GM12878 (cell line): ENCODE data around the gene AFMID. TPM values are rescaled to one million over a fixed set of nuclear protein-coding genes. Genes with fewer than 3 reads are reported as not detected.

Source experiments
- CREM ChIP-seq: IDR thresholded peaks from 2 replicates; pipeline ENCODE4 v1.6.1; 2014; ENCODE audit warnings: antibody characterized with exemption, low read depth
- EP300 ChIP-seq, 2 experiments: fragments of 150-350 bp in 1 of 2; IDR thresholded peaks; 2 replicates each; pipeline ENCODE4 v1.6.1; 2011 to 2012; ENCODE audit warnings: low read depth in 2 of 2, low read length in 2 of 2, borderline replicate concordance in 1 of 2, improper control_type of control experiment in 1 of 2, inconsistent platforms in 1 of 2; ENCODE audit not compliant: control insufficient read depth in 1 of 2
- FOXM1 ChIP-seq: IDR thresholded peaks from 2 replicates; pipeline ENCODE4 v1.6.1; 2012; ENCODE audit warnings: low read depth, mild to moderate bottlenecking, inconsistent platforms, low read length, moderate library complexity
- JUNB ChIP-seq: IDR thresholded peaks from 2 replicates; pipeline ENCODE4 v1.6.1; 2016; ENCODE audit warnings: antibody characterized with exemption, mild to moderate bottlenecking
- NBN ChIP-seq: fragments of 450-650 bp; IDR thresholded peaks from 2 replicates; pipeline ENCODE4 v1.6.1; 2016
- NR2F1 ChIP-seq: fragments of 450-650 bp; conservative IDR thresholded peaks from 2 replicates; pipeline ENCODE4 v1.6.1; 2017; ENCODE audit warnings: mild to moderate bottlenecking
- PAX5 ChIP-seq: IDR thresholded peaks from 2 replicates; pipeline ENCODE4 v1.6.1; 2011; ENCODE audit warnings: low read depth, low read length, borderline replicate concordance
- SPI1 ChIP-seq: IDR thresholded peaks from 2 replicates; pipeline ENCODE4 v1.6.1; 2011; ENCODE audit warnings: low read depth, mild to moderate bottlenecking, low read length, moderate library complexity, borderline replicate concordance; ENCODE audit not compliant: insufficient read depth
- TCF12 ChIP-seq: IDR thresholded peaks from 2 replicates; pipeline ENCODE4 v1.6.1; 2011; ENCODE audit warnings: low read depth, mild to moderate bottlenecking, low read length
- WRNIP1 ChIP-seq: IDR thresholded peaks from 2 replicates; pipeline ENCODE4 v1.6.1; 2011; ENCODE audit warnings: low read depth, low read length, improper control_type of control experiment, borderline replicate concordance
- polyA plus RNA-seq, 11 experiments: library from polyadenylated mRNA; depleted of rRNA in 4 of 11; unstranded in 6 of 11; stranded (reverse) in 5 of 11; fragments of >200 nt; fragmentation: Nextera tagmentation in 4 of 11; fragmentation: Illumina TruSeq in 1 of 11; extraction: Ambion mirVana in 4 of 11; extraction: Trizol in 1 of 11; gene quantifications; 1 replicate in 1 of 11; 2 replicates in 10 of 11; pipeline versions ENCODE4 v1.2.1 to v1.2.3, GENCODE V29; 2011 to 2016; ENCODE audit warnings: inconsistent platforms in 2 of 11, missing spikeins in 2 of 11, low read depth in 1 of 11
- total RNA-seq, 4 experiments: library from RNA; depleted of rRNA in 3 of 4; stranded (reverse); fragments of >200 nt in 3 of 4; fragmentation: Illumina TruSeq in 1 of 4; extraction: Trizol in 1 of 4; gene quantifications; 2 replicates each; pipeline versions ENCODE4 v1.2.1 to v1.2.3, GENCODE V29; 2013 to 2021
- TF ChIP-seq, protein P1 (sequence below): fragments of 450-650 bp; formaldehyde crosslinking; IDR thresholded peaks from 2 replicates; pipeline ENCODE4 v1.4.0; 2020; ENCODE audit warnings: mild to moderate bottlenecking, moderate library complexity
- TF ChIP-seq, protein P2 (sequence below): IDR thresholded peaks from 2 replicates; pipeline ENCODE4 v1.6.1; 2011; ENCODE audit warnings: low read depth, low read length, improper control_type of control experiment, borderline replicate concordance
- TF ChIP-seq, protein P3 (sequence below): IDR thresholded peaks from 2 replicates; pipeline ENCODE4 v1.6.1; 2012; ENCODE audit warnings: low read depth, low read length, improper control_type of control experiment
- TF ChIP-seq, protein P4 (sequence below): fragments of 450-650 bp; IDR thresholded peaks from 2 replicates; pipeline ENCODE4 v1.6.1; 2018; ENCODE audit warnings: borderline replicate concordance, mild to moderate bottlenecking; ENCODE audit not compliant: partially characterized antibody
- TF ChIP-seq, protein P5 (sequence below): fragments of 450-650 bp; IDR thresholded peaks from 2 replicates; pipeline ENCODE4 v1.6.1; 2017; ENCODE audit warnings: mild to moderate bottlenecking
- TF ChIP-seq, protein P6 (sequence below): fragments of 450-650 bp; formaldehyde crosslinking; IDR thresholded peaks from 2 replicates; pipeline ENCODE4 v1.5.0; 2022; ENCODE audit warnings: mild to moderate bottlenecking, missing genetic modification characterization

AFMID gene
- total and polyA plus RNA-seq, 10 of the 15 experiments (the other 5 are each of a cell fraction or from before 2014, with no cell fraction given): 36.1 to 98.8 (median 51.6) TPM

DNA sequence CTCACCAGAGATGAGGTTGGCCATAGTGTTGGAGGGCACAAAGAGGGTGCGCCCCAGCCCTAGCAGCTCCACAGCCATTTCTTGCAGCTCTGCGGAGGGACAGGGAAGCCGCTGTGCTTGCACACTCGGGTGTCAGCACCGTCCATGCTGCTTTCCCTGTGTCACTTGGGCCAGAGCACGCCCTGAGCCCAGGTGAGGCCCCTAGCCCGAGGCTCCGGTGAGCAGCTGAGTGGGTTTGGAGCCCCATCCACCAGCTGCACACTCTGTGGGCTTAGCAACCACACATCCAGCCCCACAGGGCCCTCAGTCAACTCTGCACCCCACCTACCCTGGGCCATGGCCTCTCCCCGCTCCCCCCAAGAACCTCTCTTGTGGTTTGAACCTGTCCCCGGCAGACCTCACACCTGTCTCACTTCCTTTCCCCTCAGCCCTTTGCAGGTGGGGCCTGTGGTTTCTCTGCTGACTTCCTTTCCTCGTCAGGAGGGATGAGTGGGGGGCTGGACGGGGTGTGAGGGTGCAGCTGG is 65.0 kb downstream of the AFMID start (continued):
- TF ChIP-seq, protein P1, sequence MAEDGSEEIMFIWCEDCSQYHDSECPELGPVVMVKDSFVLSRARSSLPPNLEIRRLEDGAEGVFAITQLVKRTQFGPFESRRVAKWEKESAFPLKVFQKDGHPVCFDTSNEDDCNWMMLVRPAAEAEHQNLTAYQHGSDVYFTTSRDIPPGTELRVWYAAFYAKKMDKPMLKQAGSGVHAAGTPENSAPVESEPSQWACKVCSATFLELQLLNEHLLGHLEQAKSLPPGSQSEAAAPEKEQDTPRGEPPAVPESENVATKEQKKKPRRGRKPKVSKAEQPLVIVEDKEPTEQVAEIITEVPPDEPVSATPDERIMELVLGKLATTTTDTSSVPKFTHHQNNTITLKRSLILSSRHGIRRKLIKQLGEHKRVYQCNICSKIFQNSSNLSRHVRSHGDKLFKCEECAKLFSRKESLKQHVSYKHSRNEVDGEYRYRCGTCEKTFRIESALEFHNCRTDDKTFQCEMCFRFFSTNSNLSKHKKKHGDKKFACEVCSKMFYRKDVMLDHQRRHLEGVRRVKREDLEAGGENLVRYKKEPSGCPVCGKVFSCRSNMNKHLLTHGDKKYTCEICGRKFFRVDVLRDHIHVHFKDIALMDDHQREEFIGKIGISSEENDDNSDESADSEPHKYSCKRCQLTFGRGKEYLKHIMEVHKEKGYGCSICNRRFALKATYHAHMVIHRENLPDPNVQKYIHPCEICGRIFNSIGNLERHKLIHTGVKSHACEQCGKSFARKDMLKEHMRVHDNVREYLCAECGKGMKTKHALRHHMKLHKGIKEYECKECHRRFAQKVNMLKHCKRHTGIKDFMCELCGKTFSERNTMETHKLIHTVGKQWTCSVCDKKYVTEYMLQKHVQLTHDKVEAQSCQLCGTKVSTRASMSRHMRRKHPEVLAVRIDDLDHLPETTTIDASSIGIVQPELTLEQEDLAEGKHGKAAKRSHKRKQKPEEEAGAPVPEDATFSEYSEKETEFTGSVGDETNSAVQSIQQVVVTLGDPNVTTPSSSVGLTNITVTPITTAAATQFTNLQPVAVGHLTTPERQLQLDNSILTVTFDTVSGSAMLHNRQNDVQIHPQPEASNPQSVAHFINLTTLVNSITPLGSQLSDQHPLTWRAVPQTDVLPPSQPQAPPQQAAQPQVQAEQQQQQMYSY (CRISPR knock-in tag): no peak
- TF ChIP-seq WRNIP1 (no peak), EP300 (IDR thresholded peaks at IDR 0.05; ENCODE audit: borderline replicate concordance in 1 of 2, control insufficient read depth in 1 of 2, low read depth in 2 of 2, low read length in 2 of 2) (0 out of 4 replicates have a peak, but pooled peaks of 1 of the 2 experiments have one; percentile 37), NR2F1 (peak; percentile 76), FOXM1 (no peak), JUNB (no peak), NBN (0 out of 2 replicates have a peak, but pooled peaks have one; percentile 31), SPI1 (peak; percentile 74; the same call in 1 of the 2 replicates), CREM (no peak), PAX5 (no peak), TCF12 (peak; percentile 81)
- TF ChIP-seq, protein P2, sequence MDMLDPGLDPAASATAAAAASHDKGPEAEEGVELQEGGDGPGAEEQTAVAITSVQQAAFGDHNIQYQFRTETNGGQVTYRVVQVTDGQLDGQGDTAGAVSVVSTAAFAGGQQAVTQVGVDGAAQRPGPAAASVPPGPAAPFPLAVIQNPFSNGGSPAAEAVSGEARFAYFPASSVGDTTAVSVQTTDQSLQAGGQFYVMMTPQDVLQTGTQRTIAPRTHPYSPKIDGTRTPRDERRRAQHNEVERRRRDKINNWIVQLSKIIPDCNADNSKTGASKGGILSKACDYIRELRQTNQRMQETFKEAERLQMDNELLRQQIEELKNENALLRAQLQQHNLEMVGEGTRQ: no peak
- TF ChIP-seq, protein P3, sequence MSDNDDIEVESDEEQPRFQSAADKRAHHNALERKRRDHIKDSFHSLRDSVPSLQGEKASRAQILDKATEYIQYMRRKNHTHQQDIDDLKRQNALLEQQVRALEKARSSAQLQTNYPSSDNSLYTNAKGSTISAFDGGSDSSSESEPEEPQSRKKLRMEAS: no peak
- TF ChIP-seq, protein P4, sequence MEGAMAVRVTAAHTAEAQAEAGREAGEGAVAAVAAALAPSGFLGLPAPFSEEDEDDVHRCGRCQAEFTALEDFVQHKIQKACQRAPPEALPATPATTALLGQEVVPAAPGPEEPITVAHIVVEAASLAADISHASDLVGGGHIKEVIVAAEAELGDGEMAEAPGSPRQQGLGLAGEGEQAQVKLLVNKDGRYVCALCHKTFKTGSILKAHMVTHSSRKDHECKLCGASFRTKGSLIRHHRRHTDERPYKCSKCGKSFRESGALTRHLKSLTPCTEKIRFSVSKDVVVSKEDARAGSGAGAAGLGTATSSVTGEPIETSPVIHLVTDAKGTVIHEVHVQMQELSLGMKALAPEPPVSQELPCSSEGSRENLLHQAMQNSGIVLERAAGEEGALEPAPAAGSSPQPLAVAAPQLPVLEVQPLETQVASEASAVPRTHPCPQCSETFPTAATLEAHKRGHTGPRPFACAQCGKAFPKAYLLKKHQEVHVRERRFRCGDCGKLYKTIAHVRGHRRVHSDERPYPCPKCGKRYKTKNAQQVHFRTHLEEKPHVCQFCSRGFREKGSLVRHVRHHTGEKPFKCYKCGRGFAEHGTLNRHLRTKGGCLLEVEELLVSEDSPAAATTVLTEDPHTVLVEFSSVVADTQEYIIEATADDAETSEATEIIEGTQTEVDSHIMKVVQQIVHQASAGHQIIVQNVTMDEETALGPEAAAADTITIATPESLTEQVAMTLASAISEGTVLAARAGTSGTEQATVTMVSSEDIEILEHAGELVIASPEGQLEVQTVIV: no peak
- TF ChIP-seq, protein P5, sequence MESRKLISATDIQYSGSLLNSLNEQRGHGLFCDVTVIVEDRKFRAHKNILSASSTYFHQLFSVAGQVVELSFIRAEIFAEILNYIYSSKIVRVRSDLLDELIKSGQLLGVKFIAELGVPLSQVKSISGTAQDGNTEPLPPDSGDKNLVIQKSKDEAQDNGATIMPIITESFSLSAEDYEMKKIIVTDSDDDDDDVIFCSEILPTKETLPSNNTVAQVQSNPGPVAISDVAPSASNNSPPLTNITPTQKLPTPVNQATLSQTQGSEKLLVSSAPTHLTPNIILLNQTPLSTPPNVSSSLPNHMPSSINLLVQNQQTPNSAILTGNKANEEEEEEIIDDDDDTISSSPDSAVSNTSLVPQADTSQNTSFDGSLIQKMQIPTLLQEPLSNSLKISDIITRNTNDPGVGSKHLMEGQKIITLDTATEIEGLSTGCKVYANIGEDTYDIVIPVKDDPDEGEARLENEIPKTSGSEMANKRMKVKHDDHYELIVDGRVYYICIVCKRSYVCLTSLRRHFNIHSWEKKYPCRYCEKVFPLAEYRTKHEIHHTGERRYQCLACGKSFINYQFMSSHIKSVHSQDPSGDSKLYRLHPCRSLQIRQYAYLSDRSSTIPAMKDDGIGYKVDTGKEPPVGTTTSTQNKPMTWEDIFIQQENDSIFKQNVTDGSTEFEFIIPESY: no peak
- TF ChIP-seq, protein P6, sequence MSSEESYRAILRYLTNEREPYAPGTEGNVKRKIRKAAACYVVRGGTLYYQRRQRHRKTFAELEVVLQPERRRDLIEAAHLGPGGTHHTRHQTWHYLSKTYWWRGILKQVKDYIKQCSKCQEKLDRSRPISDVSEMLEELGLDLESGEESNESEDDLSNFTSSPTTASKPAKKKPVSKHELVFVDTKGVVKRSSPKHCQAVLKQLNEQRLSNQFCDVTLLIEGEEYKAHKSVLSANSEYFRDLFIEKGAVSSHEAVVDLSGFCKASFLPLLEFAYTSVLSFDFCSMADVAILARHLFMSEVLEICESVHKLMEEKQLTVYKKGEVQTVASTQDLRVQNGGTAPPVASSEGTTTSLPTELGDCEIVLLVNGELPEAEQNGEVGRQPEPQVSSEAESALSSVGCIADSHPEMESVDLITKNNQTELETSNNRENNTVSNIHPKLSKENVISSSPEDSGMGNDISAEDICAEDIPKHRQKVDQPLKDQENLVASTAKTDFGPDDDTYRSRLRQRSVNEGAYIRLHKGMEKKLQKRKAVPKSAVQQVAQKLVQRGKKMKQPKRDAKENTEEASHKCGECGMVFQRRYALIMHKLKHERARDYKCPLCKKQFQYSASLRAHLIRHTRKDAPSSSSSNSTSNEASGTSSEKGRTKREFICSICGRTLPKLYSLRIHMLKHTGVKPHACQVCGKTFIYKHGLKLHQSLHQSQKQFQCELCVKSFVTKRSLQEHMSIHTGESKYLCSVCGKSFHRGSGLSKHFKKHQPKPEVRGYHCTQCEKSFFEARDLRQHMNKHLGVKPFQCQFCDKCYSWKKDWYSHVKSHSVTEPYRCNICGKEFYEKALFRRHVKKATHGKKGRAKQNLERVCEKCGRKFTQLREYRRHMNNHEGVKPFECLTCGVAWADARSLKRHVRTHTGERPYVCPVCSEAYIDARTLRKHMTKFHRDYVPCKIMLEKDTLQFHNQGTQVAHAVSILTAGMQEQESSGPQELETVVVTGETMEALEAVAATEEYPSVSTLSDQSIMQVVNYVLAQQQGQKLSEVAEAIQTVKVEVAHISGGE (CRISPR knock-in tag): no peak
